ENCODE results near the gene AZIN2. TPM values are rescaled to one million over a fixed set of nuclear protein-coding genes. Genes with fewer than 3 reads are reported as not detected.

Gene AZIN2
- total RNA-seq, 1 experiment from 2014 or later: 3.6 TPM

DNA sequence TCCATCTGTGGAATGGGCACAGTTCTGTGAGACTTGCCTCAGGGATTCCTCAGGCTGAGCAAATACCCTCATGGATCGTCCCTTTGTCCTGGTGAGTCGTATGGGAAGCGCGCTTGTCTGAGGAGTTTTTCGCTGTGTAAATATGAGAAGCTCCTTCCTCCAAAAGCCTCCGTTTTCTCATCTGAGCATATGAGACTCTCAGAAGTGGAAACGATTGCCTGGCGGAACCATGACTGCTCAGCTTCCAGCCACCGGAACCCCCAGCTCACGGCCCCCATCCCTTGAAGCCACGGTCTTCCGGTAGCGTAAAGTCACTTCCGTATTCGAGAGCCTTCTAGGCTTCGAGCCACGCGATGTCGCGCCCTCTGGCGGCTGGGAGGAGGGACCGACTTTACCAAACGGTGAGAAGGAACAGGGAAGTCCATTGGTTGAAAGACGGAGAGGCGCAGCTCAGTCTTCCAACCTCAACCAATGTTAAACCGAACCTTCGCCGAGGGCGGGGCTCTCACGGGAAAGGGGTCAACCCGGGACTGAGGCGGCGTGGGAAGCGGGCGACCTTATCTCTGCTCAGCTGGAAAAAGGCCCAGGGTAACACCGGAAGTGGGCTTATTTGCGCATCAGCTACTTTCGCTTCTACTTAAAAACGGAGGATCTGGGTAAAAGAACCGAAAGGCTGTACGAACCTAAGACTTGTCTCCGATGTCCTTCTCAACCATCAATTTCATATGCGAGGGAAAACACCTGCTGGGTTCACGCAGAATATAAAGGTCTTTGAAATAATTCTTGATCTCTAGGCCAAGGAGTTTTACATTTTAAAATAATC is 46.3 kb downstream of the AZIN2 start:
- no TSS peak for BruUV-seq (replicated peaks)
- TF ChIP-seq, protein P1, sequence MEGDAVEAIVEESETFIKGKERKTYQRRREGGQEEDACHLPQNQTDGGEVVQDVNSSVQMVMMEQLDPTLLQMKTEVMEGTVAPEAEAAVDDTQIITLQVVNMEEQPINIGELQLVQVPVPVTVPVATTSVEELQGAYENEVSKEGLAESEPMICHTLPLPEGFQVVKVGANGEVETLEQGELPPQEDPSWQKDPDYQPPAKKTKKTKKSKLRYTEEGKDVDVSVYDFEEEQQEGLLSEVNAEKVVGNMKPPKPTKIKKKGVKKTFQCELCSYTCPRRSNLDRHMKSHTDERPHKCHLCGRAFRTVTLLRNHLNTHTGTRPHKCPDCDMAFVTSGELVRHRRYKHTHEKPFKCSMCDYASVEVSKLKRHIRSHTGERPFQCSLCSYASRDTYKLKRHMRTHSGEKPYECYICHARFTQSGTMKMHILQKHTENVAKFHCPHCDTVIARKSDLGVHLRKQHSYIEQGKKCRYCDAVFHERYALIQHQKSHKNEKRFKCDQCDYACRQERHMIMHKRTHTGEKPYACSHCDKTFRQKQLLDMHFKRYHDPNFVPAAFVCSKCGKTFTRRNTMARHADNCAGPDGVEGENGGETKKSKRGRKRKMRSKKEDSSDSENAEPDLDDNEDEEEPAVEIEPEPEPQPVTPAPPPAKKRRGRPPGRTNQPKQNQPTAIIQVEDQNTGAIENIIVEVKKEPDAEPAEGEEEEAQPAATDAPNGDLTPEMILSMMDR (IDR thresholded peaks at IDR 0.05; ENCODE audit: unreplicated experiment): peak; percentile 77
- intact Hi-C loops (cut with micrococcal nuclease; ENCODE audit: unreplicated experiment): loop anchor here (10.0 kb wide), 1 partner anchor 488 kb away; no protein-coding TSS in a partner anchor
- CTCF ChIA-PET: interaction anchor here (0.6 to 1.6 kb wide), 9 partner anchors 8 to 120 kb away, joined by 3 to 15 read pairs (median 3); partner anchors contain the start of gene TRIM62
- H3K4me3 Mint-ChIP-seq (ENCODE audit: low read depth, unreplicated experiment): peak overlapping the region; percentile 81
- DNase-seq: peak; percentile 95
- peaks cover 14% of the 10 kb centered on the region for H3K27me3 Mint-ChIP-seq (ENCODE audit: unreplicated experiment)
- H3K9me3 Mint-ChIP-seq (ENCODE audit: low read depth, unreplicated experiment): peaks cover 2% of the 10 kb centered on the region
- H3K4me1 Mint-ChIP-seq (ENCODE audit: low read depth, unreplicated experiment): no peaks in the 10 kb centered on the region
- peak overlapping the region; percentile 92 for H3K27ac Mint-ChIP-seq (ENCODE audit: unreplicated experiment)
- peaks cover 16% of the 10 kb centered on the region for H3K36me3 Mint-ChIP-seq (ENCODE audit: insufficient read depth, unreplicated experiment)

DNA sequence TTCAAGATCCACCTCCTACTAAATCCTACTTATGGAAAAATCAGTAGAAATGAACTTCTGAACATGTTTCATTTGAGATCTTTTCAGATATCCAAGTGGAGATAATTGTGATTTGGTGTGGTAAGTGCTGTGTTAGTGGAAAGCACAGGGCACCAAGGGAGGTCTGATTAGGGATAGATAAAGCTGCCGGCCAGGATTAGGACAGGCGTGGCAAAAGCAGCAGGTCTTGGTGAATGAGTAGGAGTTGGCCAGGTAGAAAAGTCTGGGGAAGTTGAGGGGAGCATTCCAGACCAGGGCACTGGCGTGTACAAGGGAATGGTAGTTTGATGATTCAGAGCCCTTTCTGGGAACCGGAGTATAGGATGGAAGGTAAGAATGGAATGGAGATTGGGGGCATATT is 47.8 kb downstream of the AZIN2 start:
- Mint-ChIP-seq H3K27ac (ENCODE audit: unreplicated experiment) (no peak overlapping the region), H3K4me3 (ENCODE audit: low read depth, unreplicated experiment) (no peak overlapping the region), H3K27me3 (ENCODE audit: unreplicated experiment) (no peaks in the 10 kb centered on the region), H3K36me3 (ENCODE audit: insufficient read depth, unreplicated experiment) (peaks cover 16% of the 10 kb centered on the region), H3K9me3 (ENCODE audit: low read depth, unreplicated experiment) (peaks cover 2% of the 10 kb centered on the region), H3K4me1 (ENCODE audit: low read depth, unreplicated experiment) (no peaks in the 10 kb centered on the region)
- CTCF ChIA-PET: no interaction called here
- BruUV-seq (replicated peaks): no TSS peak
- no peak for DNase-seq
- intact Hi-C loops (cut with micrococcal nuclease; ENCODE audit: unreplicated experiment): loop anchor here (10.0 kb wide), 1 partner anchor 486 kb away; no protein-coding TSS in a partner anchor
- TF ChIP-seq, protein P1 (IDR thresholded peaks at IDR 0.05; ENCODE audit: unreplicated experiment): no peak

DNA sequence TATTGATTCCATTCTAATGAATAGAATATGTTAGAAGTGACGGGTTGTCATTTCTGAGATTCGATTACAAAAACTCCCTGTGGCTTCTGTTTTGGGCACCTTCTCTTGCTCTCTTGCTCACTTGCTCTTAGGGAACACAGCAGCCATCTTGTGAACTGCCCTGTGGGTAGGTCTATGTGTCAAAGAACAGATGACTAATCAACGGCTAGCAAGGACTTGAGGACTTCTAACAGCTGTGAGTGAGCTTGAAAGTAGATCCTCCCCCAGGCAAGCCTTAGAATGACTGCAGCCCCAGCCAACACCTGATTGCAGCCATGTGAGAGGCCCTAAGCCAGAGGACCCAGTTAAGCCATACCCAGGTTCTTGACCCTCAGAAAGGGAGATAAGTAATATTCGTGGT is 49.3 kb downstream of the AZIN2 start:
- peaks cover 2% of the 10 kb centered on the region for H3K9me3 Mint-ChIP-seq (ENCODE audit: low read depth, unreplicated experiment)
- CTCF ChIA-PET: no interaction called here
- intact Hi-C loops (cut with micrococcal nuclease; ENCODE audit: unreplicated experiment): no loop called here

DNA sequence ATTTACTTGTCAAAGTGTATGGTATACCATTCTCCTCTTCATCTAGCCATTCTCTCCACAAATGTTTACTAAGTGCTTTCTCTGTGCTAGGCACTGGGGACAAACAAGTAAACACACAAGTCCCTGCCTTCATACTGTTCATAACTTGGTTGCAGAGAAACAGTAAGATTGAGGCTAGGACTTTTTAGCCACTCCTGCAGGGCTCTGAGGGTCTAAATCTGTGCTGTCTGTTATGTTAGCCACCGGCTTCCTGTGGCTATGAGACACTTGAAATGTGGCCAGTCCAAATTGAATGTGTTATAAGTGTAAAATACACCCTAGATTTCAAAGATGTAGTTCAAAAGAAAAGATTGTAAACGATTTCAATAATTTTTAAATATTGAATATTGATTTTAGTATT is 50.2 kb downstream of the AZIN2 start:
- H3K4me1 Mint-ChIP-seq (ENCODE audit: low read depth, unreplicated experiment): no peaks in the 10 kb centered on the region
- TF ChIP-seq, protein P1 (IDR thresholded peaks at IDR 0.05; ENCODE audit: unreplicated experiment): no peak
- no peak for DNase-seq
- no peaks in the 10 kb centered on the region for H3K9me3 Mint-ChIP-seq (ENCODE audit: low read depth, unreplicated experiment)
- no peak overlapping the region for H3K4me3 Mint-ChIP-seq (ENCODE audit: low read depth, unreplicated experiment)
- CTCF ChIA-PET: no interaction called here
- BruUV-seq (replicated peaks): no TSS peak
- intact Hi-C loops (cut with micrococcal nuclease; ENCODE audit: unreplicated experiment): no loop called here
- H3K36me3 Mint-ChIP-seq (ENCODE audit: insufficient read depth, unreplicated experiment): peaks cover 16% of the 10 kb centered on the region
- H3K27me3 Mint-ChIP-seq (ENCODE audit: unreplicated experiment): peaks cover 15% of the 10 kb centered on the region
- H3K27ac Mint-ChIP-seq (ENCODE audit: unreplicated experiment): no peak overlapping the region

More for the DNA sequence above, 49.3 kb downstream of the AZIN2 start:
- H3K4me3 Mint-ChIP-seq (ENCODE audit: low read depth, unreplicated experiment): no peak overlapping the region
- peaks cover 16% of the 10 kb centered on the region for H3K36me3 Mint-ChIP-seq (ENCODE audit: insufficient read depth, unreplicated experiment)
- no peak for DNase-seq
- H3K4me1 Mint-ChIP-seq (ENCODE audit: low read depth, unreplicated experiment): no peaks in the 10 kb centered on the region
- TF ChIP-seq, protein P1 (IDR thresholded peaks at IDR 0.05; ENCODE audit: unreplicated experiment): no peak
- no TSS peak for BruUV-seq (replicated peaks)
- no peak overlapping the region for H3K27ac Mint-ChIP-seq (ENCODE audit: unreplicated experiment)
- peaks cover 6% of the 10 kb centered on the region for H3K27me3 Mint-ChIP-seq (ENCODE audit: unreplicated experiment)
